Mononuclear cell (primary cell): Measurements from ENCODE around the gene SNX9. TPM values are rescaled to one million over a fixed set of nuclear protein-coding genes. Genes with fewer than 3 reads are reported as not detected.
"Not testable (repeated sequence)": the region's sequence is repeated elsewhere in the genome, so short reads cannot be mapped to it uniquely, and the experiment has no call there.

Experiments used
- H3K27me3 ChIP-seq: 2 replicates; pipeline ENCODE4 v1.6.0; 2011; ENCODE audit warnings: low read length, control low read depth; ENCODE audit not compliant: insufficient read depth
- H3K4me1 ChIP-seq: 2 replicates; pipeline ENCODE4 v1.5.1; 2011; ENCODE audit warnings: mild to moderate bottlenecking, low read length, control low read depth; ENCODE audit not compliant: insufficient read depth
- H3K4me3 ChIP-seq: 2 replicates; pipeline ENCODE4 v1.5.1; 2011; ENCODE audit warnings: mild to moderate bottlenecking, low read length, moderate library complexity
- H3K9me3 ChIP-seq: 2 replicates; pipeline ENCODE4 v1.5.1; 2011; ENCODE audit warnings: low read depth, mild to moderate bottlenecking, control low read depth, low read length
- total RNA-seq: library from RNA; depleted of rRNA; stranded (reverse); fragments of >200 nt; gene quantifications from one replicate; pipeline ENCODE4 v1.2.3, GENCODE V29; 2012

Gene SNX9
- total RNA-seq, 1 donor: 42.3 TPM

DNA sequence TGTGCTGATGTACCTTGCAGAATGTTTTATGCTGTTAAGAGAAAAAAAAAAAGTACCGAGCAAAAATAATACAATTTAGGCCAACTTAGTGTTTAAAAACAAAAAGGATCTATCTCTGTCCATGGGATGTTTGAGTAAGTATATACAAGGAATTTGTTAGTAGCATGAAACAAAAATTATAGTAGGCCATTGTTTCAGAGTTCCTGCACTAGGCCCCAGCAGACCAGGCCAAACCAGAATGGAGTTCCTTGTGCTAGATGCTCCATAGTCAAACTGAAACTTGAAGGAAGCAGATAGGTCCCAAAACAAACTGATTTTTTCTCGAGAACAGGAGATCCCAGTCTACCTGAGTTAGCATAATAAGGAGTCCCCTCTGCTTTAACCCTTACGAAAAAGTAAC lies 72.5 kb downstream of the SNX9 start:
- Histone ChIP-seq H3K4me1 (peaks cover 17% of the 10 kb centered on the region), H3K27me3 (no peaks in the 10 kb centered on the region), H3K4me3 (no peak overlapping the region), H3K9me3 (no peaks in the 10 kb centered on the region)

- Histone ChIP-seq H3K27me3 (no peaks in the 10 kb centered on the region), H3K4me1 (peaks cover 11% of the 10 kb centered on the region), H3K4me3 (no peak overlapping the region), H3K9me3 (no peaks in the 10 kb centered on the region)
These were observed 73.9 kb downstream of the SNX9 start for GRCh38 chr6:157896932-157897331.

- Histone ChIP-seq H3K4me1 (no peaks in the 10 kb centered on the region), H3K9me3 (no peaks in the 10 kb centered on the region), H3K4me3 (no peak overlapping the region), H3K27me3 (no peaks in the 10 kb centered on the region)
These were observed 75.1 kb downstream of the SNX9 start for GRCh38 chr6:157898169-157898568.

DNA sequence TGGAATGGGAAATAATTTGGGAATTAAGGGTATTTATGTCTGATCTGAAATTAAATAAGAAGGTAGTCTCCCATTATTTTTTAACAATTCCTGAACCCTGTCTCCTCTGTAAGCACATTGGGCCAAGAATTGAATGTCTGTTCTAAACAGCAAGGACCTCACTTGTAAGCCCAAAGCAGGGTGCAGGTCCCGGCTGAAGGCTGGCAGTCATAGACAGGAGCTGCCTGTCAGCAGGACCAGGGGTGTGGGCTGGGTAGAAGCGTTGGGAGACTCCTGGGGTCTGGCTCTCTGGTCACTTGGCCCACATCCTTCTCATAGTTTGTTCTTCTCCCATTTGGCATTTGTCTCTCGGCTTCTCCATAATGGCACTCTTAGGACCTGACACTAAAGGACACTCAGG lies 75.6 kb downstream of the SNX9 start:
- Histone ChIP-seq H3K27me3 (no peaks in the 10 kb centered on the region), H3K4me1 (no peaks in the 10 kb centered on the region), H3K9me3 (no peaks in the 10 kb centered on the region), H3K4me3 (no peak overlapping the region)

GRCh38 chr6:157900262-157900661 lies 77.2 kb downstream of the SNX9 start:
- H3K4me1 ChIP-seq, H3K4me3 ChIP-seq, H3K27me3 ChIP-seq, H3K9me3 ChIP-seq: not testable (repeated sequence)

DNA sequence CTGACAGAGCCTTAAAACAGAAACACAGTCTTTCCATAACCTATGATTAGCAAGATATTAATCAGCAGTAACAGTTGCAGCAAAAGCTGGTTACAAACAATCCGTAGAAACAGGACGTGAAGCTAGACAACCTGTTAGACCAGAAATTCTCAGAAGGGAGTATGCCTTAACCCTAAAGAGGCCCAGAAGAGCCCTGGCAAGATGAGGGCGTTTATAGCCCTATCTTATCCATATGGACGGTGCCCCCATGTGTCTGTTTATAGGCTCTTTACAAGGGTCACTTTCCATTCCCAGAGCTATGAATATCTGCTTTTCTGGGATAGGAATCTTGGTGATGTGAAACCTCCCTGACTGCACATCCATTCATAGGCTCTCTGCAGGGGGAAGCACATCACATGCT lies 77.7 kb downstream of the SNX9 start:
- not testable (repeated sequence) for H3K9me3 ChIP-seq, H3K27me3 ChIP-seq, H3K4me1 ChIP-seq, H3K4me3 ChIP-seq

DNA sequence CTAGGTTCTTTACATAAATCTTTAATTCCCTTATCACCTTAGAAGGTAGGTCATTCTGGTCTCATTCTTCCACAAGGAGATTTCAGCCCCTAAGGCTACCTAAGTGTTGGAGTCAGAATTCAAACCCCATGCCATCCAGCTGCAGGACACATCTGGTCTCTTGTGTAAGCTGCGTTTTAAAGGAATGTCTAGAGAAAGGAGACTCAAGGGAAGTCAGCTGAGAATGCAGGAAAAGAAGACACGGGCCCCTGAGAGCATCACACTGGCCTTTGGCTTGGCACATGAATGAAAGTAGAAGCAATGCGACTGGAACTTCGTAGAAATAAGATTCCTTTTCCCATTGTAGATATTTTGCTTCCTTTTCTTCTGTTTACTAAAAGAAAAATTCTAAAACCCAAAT lies 82.0 kb downstream of the SNX9 start:
- H3K4me3 ChIP-seq: no peak overlapping the region
- peaks cover 8% of the 10 kb centered on the region for H3K4me1 ChIP-seq
- no peaks in the 10 kb centered on the region for H3K27me3 ChIP-seq
- no peaks in the 10 kb centered on the region for H3K9me3 ChIP-seq

DNA sequence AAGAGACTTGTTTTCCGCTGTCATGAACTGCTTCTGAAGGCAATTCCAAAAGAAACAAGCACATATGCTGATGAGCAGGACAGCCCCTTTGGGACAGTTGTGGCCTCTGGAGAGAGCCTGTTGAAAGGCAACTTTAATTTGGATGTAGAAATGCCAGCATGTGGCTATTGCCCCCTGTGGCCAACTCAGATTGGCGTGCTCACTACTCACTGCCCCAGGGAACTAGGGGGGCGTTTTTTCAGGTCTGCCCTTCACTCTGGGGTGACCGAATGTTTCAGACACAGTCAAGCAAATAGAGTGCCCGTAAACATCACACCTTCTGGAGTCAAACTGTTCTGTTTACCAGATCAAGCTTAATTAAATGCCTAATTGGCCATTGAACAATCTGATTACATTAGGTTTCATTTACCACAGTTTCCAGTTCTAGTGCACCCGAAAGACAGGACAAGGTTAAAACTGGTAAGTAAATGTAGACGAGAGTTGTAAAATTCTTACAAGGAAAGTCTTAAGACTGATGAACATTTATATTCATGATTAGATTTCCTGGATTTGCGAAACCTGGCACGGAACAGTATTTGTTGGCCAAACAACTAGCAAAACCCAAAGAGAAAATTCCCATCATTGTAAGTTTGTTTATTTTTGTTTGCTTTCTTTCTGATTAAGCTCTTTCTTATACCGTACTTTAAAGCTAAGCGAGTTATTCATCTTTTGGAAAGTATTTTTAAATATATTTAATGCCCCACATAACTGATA lies 82.7 kb downstream of the SNX9 start:
- no peaks in the 10 kb centered on the region for H3K27me3 ChIP-seq
- peaks cover 8% of the 10 kb centered on the region for H3K4me1 ChIP-seq
- H3K4me3 ChIP-seq: no peak overlapping the region
- H3K9me3 ChIP-seq: no peaks in the 10 kb centered on the region

GRCh38 chr6:157906537-157907061 lies 83.6 kb downstream of the SNX9 start:
- no peaks in the 10 kb centered on the region for H3K27me3 ChIP-seq
- peaks cover 8% of the 10 kb centered on the region for H3K4me1 ChIP-seq
- no peaks in the 10 kb centered on the region for H3K9me3 ChIP-seq
- H3K4me3 ChIP-seq: no peak overlapping the region

DNA sequence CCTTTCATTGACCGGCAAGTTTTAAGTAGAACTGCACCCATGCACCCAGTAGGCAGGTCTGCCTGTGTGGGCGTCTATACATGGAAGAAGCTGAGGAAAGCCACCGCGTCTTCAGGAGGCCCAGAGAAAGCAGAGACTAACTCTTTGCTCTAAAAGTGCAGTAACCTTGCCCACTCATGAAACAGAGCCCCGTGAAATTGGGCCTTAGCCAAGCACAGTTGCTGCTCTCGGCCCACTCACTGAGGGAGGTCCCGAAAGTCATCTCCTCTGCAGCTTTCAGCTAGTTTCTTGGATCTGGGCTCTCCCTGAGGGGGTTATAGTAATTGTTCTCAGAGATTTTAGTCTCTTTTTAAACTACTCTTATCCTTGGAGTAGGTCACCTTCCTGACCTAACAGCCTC lies 84.6 kb downstream of the SNX9 start:
- no peak overlapping the region for H3K4me3 ChIP-seq
- H3K27me3 ChIP-seq: no peaks in the 10 kb centered on the region
- H3K4me1 ChIP-seq: peaks cover 8% of the 10 kb centered on the region
- no peaks in the 10 kb centered on the region for H3K9me3 ChIP-seq

- H3K27me3 ChIP-seq: no peaks in the 10 kb centered on the region
- H3K4me3 ChIP-seq: no peak overlapping the region
- H3K4me1 ChIP-seq: peaks cover 8% of the 10 kb centered on the region
- H3K9me3 ChIP-seq: no peaks in the 10 kb centered on the region
These were observed 85.6 kb downstream of the SNX9 start for GRCh38 chr6:157908369-157909281.

DNA sequence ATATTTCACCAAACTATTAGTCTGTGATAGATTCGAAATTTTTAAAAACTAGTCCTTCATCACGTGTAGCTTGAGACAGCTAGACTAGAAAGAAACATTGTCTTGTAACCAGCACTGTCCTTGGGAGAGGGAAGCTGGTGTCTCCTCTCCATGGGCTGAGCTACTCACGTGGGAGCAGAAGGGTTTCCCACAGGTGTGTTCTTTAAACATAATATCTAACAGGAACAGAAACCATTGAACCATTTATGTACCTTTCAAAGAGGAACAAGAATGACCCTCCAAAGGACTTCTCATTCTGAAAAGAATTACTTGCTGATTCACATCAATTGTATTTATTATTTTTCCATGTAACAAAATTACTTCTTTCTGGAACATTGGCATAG lies 86.2 kb downstream of the SNX9 start:
- no peaks in the 10 kb centered on the region for H3K27me3 ChIP-seq

GRCh38 chr6:157911278-157911677 lies 88.2 kb downstream of the SNX9 start:
- Histone ChIP-seq H3K4me1 (peaks cover 8% of the 10 kb centered on the region), H3K27me3 (no peaks in the 10 kb centered on the region), H3K9me3 (no peaks in the 10 kb centered on the region), H3K4me3 (no peak overlapping the region)

More for the DNA sequence above, 86.2 kb downstream of the SNX9 start:
- Histone ChIP-seq H3K9me3 (no peaks in the 10 kb centered on the region), H3K4me3 (no peak overlapping the region), H3K4me1 (peaks cover 8% of the 10 kb centered on the region)

DNA sequence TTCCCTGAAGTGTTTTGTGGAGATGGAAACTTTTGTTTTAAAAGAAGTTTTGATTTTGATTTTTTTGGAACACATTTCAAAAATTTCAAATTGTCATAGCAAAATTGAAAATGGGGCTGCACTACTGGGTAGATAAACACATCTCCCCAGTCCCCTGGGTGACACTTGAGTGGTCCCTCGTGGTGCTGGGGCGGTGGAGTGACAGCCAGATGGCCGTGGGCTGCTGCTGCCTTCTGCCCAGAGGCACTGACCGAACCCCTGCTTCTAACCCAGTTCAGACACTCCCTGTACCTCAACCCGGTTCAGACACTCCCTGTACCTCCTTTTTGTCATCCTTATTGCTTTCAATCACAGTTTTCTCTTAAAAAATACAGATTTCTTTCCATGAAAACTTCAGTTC lies 88.7 kb downstream of the SNX9 start:
- H3K27me3 ChIP-seq: no peaks in the 10 kb centered on the region
- peaks cover 8% of the 10 kb centered on the region for H3K4me1 ChIP-seq
- no peaks in the 10 kb centered on the region for H3K9me3 ChIP-seq
- H3K4me3 ChIP-seq: no peak overlapping the region

- H3K9me3 ChIP-seq: no peaks in the 10 kb centered on the region
- H3K4me1 ChIP-seq: peaks cover 8% of the 10 kb centered on the region
- H3K4me3 ChIP-seq: no peak overlapping the region
- H3K27me3 ChIP-seq: no peaks in the 10 kb centered on the region
These were observed 89.3 kb downstream of the SNX9 start for GRCh38 chr6:157912326-157912725.
